ENCODE results near the gene B3GAT3.

The B3GAT3 gene

DNA sequence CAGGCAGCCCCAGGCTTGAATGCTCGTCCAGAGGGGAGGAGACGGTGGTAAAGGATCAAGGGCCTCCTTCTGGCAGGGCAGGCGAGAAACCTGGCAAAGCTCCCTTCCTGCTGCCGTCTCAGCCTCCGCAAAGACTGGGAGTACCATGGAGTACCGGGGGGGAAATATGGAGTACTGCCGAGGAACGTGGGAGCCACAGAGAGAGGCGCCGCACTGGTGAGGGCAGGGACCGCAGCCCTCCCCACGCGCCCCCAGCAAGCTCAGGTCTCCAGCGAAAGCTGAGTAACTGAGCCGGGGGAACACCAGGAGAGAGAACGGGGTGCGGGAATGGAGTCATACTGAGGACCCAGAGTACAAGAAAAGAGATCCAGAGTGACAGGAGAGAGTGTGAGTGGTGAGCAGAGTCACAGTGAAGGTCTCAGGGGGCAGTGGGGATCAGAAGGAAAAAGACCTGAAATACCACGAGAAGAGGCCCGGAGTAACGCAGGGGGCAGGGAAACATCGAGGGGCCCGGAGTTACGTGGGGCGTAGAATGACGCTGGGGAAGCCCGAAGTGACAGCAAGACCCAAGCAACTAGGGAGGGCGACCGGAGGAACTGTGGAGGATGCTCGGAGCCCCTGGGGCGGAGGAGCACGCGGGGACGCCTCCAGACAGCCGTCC, 10.0 kb downstream of the B3GAT3 start (continued):
- no peak for TF ChIP-seq ZNF155 (tag by site-specific recombination; IDR thresholded peaks at IDR 0.05)
- TF ChIP-seq PRDM1 (tag by site-specific recombination; IDR thresholded peaks at IDR 0.05): 0 out of 2 replicates have a peak, but pooled peaks have one; percentile 12
- TF ChIP-seq ZNF501 (tag by site-specific recombination; IDR thresholded peaks at IDR 0.05): no peak
- TF ChIP-seq, protein P1, sequence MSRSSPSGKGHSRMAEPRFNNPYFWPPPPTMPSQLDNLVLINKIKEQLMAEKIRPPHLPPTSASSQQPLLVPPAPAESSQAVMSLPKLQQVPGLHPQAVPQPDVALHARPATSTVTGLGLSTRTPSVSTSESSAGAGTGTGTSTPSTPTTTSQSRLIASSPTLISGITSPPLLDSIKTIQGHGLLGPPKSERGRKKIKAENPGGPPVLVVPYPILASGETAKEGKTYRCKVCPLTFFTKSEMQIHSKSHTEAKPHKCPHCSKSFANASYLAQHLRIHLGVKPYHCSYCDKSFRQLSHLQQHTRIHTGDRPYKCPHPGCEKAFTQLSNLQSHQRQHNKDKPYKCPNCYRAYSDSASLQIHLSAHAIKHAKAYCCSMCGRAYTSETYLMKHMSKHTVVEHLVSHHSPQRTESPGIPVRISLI (tag by site-specific recombination; IDR thresholded peaks at IDR 0.05): no peak
- peak; percentile 17; the same call in 1 of the 2 replicates for TF ChIP-seq ZNF629 (tag by site-specific recombination; IDR thresholded peaks at IDR 0.05)
- no peak for TF ChIP-seq ZNF174 (tag by site-specific recombination; IDR thresholded peaks at IDR 0.05)
- TF ChIP-seq, protein P2, sequence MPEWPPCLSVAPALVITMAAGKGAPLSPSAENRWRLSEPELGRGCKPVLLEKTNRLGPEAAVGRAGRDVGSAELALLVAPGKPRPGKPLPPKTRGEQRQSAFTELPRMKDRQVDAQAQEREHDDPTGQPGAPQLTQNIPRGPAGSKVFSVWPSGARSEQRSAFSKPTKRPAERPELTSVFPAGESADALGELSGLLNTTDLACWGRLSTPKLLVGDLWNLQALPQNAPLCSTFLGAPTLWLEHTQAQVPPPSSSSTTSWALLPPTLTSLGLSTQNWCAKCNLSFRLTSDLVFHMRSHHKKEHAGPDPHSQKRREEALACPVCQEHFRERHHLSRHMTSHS (tag by site-specific recombination; IDR thresholded peaks at IDR 0.05): no peak
- no peak for TF ChIP-seq MZF1 (tag by site-specific recombination; IDR thresholded peaks at IDR 0.05; ENCODE audit: borderline replicate concordance)
- TF ChIP-seq ZEB2 (tag by site-specific recombination; IDR thresholded peaks at IDR 0.05): 0 out of 2 replicates have a peak, but pooled peaks have one; percentile 55
- no peak for TF ChIP-seq ZNF473 (tag by site-specific recombination; IDR thresholded peaks at IDR 0.05)
- TF ChIP-seq ZBTB8A (tag by site-specific recombination; IDR thresholded peaks at IDR 0.05): peak; percentile 69
- TF ChIP-seq ZFP41 (tag by site-specific recombination; IDR thresholded peaks at IDR 0.05; ENCODE audit: borderline replicate concordance): no peak
- peak; percentile 81 for TF ChIP-seq GLIS2 (tag by site-specific recombination; IDR thresholded peaks at IDR 0.05)
- peak; percentile 23; the same call in 1 of the 2 replicates for TF ChIP-seq SP2 (tag by site-specific recombination; IDR thresholded peaks at IDR 0.05)
- TF ChIP-seq ZNF114 (tag by site-specific recombination; IDR thresholded peaks at IDR 0.05): no peak
- no peak for TF ChIP-seq SALL2 (tag by site-specific recombination; IDR thresholded peaks at IDR 0.05; ENCODE audit: borderline replicate concordance)
- TF ChIP-seq ZNF248 (tag by site-specific recombination; IDR thresholded peaks at IDR 0.05): no peak
- TF ChIP-seq ZFHX2 (tag by site-specific recombination; conservative IDR thresholded peaks at IDR 0.05): peak; percentile 34
- TF ChIP-seq ZNF16 (tag by site-specific recombination; IDR thresholded peaks at IDR 0.05; ENCODE audit: low read depth): peak; percentile 92
- TF ChIP-seq, protein P3, sequence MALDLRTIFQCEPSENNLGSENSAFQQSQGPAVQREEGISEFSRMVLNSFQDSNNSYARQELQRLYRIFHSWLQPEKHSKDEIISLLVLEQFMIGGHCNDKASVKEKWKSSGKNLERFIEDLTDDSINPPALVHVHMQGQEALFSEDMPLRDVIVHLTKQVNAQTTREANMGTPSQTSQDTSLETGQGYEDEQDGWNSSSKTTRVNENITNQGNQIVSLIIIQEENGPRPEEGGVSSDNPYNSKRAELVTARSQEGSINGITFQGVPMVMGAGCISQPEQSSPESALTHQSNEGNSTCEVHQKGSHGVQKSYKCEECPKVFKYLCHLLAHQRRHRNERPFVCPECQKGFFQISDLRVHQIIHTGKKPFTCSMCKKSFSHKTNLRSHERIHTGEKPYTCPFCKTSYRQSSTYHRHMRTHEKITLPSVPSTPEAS (tag by site-specific recombination; IDR thresholded peaks at IDR 0.05): no peak
- no peak for TF ChIP-seq ZNF292 (tag by site-specific recombination; IDR thresholded peaks at IDR 0.05; ENCODE audit: borderline replicate concordance, low read depth)
- no peak for TF ChIP-seq SP7 (tag by site-specific recombination; IDR thresholded peaks at IDR 0.05)
- TF ChIP-seq, protein P4, sequence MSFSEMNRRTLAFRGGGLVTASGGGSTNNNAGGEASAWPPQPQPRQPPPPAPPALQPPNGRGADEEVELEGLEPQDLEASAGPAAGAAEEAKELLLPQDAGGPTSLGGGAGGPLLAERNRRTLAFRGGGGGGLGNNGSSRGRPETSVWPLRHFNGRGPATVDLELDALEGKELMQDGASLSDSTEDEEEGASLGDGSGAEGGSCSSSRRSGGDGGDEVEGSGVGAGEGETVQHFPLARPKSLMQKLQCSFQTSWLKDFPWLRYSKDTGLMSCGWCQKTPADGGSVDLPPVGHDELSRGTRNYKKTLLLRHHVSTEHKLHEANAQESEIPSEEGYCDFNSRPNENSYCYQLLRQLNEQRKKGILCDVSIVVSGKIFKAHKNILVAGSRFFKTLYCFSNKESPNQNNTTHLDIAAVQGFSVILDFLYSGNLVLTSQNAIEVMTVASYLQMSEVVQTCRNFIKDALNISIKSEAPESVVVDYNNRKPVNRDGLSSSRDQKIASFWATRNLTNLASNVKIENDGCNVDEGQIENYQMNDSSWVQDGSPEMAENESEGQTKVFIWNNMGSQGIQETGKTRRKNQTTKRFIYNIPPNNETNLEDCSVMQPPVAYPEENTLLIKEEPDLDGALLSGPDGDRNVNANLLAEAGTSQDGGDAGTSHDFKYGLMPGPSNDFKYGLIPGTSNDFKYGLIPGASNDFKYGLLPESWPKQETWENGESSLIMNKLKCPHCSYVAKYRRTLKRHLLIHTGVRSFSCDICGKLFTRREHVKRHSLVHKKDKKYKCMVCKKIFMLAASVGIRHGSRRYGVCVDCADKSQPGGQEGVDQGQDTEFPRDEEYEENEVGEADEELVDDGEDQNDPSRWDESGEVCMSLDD (tag by site-specific recombination; IDR thresholded peaks at IDR 0.05): peak; percentile 68; the same call in 1 of the 2 replicates
- TF ChIP-seq ZXDB (tag by site-specific recombination; IDR thresholded peaks at IDR 0.05): peak; percentile 60; the same call in 1 of the 2 replicates
- peak; percentile 64; the same call in 1 of the 2 replicates for TF ChIP-seq ZBTB20 (tag by site-specific recombination; IDR thresholded peaks at IDR 0.05)
- peak; percentile 65 for TF ChIP-seq GLIS1 (tag by site-specific recombination; IDR thresholded peaks at IDR 0.05)
- TF ChIP-seq SCRT1 (tag by site-specific recombination; IDR thresholded peaks at IDR 0.05; ENCODE audit: borderline replicate concordance): no peak
